NB4 (cell line): ENCODE measurements around the gene EHBP1L1.

Source experiments
- CTCF ChIP-seq: IDR thresholded peaks from one replicate; pipeline ENCODE4 v1.5.1; 2012; ENCODE audit warnings: low read depth, low read length
- MAX ChIP-seq: IDR thresholded peaks from 2 replicates; pipeline ENCODE4 v1.6.1; 2011; ENCODE audit warnings: low read depth, low read length
- MYC ChIP-seq: IDR thresholded peaks from 2 replicates; pipeline ENCODE4 v1.6.1; 2011; ENCODE audit warnings: low read depth, low read length
- POLR2A ChIP-seq: IDR thresholded peaks from 2 replicates; pipeline ENCODE4 v1.6.1; 2011; ENCODE audit warnings: mild to moderate bottlenecking; ENCODE audit not compliant: insufficient read length; ENCODE audit errors: extremely low read depth

- no peak for TF ChIP-seq CTCF
- no peak for TF ChIP-seq POLR2A
- no peak for TF ChIP-seq MAX
- no peak for TF ChIP-seq MYC
Measured at GRCh38 chr11:65595131-65595530, 19.3 kb downstream of the EHBP1L1 start.
